ENCODE measurements around the gene SREBF2. TPM values are rescaled to one million over a fixed set of nuclear protein-coding genes. Genes with fewer than 3 reads are reported as not detected.
"Not testable (repeated sequence)": the region's sequence is repeated elsewhere in the genome, so short reads cannot be mapped to it uniquely, and the experiment has no call there.

Gene SREBF2
- total RNA-seq, 1 donor from 2014 or later: 119 TPM

DNA sequence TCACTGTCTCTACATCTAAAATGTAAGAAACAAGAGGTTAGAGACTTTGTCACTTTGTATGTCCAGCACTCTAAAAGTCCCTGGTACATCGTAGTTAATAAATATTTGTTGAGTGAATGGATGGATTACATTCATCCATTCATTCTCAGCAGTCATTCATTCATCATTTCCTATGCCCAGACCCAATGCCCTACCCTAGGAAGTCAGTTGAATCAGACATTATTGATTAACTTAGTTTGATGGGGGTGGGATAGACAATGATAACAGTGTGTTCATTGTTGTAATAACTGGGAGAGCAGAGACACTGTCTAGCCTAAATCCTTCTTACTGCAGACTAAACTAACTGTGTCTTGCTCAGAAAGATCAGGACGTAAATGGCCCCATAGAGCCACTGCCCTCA is 115.2 kb downstream of the SREBF2 start:
- no peak overlapping the region for H3K27ac Mint-ChIP-seq (ENCODE audit: unreplicated experiment)
- peaks cover 12% of the 10 kb centered on the region for H3K4me1 Mint-ChIP-seq (ENCODE audit: unreplicated experiment)
- no peaks in the 10 kb centered on the region for H3K36me3 Mint-ChIP-seq (ENCODE audit: unreplicated experiment)
- no peak overlapping the region for H3K4me3 Mint-ChIP-seq (ENCODE audit: unreplicated experiment)
- no peaks in the 10 kb centered on the region for H3K27me3 Mint-ChIP-seq (ENCODE audit: unreplicated experiment)
- TF ChIP-seq, protein P1, sequence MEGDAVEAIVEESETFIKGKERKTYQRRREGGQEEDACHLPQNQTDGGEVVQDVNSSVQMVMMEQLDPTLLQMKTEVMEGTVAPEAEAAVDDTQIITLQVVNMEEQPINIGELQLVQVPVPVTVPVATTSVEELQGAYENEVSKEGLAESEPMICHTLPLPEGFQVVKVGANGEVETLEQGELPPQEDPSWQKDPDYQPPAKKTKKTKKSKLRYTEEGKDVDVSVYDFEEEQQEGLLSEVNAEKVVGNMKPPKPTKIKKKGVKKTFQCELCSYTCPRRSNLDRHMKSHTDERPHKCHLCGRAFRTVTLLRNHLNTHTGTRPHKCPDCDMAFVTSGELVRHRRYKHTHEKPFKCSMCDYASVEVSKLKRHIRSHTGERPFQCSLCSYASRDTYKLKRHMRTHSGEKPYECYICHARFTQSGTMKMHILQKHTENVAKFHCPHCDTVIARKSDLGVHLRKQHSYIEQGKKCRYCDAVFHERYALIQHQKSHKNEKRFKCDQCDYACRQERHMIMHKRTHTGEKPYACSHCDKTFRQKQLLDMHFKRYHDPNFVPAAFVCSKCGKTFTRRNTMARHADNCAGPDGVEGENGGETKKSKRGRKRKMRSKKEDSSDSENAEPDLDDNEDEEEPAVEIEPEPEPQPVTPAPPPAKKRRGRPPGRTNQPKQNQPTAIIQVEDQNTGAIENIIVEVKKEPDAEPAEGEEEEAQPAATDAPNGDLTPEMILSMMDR (IDR thresholded peaks at IDR 0.05): no peak
- no peak for DNase-seq (ENCODE audit: extremely low spot score, unreplicated experiment)
- no peaks in the 10 kb centered on the region for H3K9me3 Mint-ChIP-seq (ENCODE audit: unreplicated experiment)

DNA sequence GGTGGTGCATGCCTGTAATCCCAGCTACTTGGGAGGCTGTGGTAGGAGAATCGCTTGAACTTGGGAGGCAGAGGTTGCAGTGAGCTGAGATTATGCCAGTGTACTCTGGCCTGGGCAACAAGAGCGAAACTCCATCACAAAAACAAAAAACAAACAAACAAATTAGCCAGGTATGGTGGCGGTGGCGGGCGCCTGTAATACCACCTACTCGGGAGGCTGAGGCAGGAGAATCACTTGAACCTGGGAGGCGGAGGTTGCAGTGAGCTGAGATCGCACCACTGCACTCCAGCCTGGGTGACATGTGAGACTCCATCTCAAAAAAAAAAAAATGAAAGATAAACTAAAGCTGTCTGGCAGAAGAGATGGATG is 116.0 kb downstream of the SREBF2 start:
- not testable (repeated sequence) for DNase-seq (ENCODE audit: extremely low spot score, unreplicated experiment); H3K9me3 Mint-ChIP-seq (ENCODE audit: unreplicated experiment); H3K27me3 Mint-ChIP-seq (ENCODE audit: unreplicated experiment); H3K4me3 Mint-ChIP-seq (ENCODE audit: unreplicated experiment); H3K27ac Mint-ChIP-seq (ENCODE audit: unreplicated experiment); H3K36me3 Mint-ChIP-seq (ENCODE audit: unreplicated experiment)
- H3K4me1 Mint-ChIP-seq (ENCODE audit: unreplicated experiment): peaks cover 12% of the 10 kb centered on the region

DNA sequence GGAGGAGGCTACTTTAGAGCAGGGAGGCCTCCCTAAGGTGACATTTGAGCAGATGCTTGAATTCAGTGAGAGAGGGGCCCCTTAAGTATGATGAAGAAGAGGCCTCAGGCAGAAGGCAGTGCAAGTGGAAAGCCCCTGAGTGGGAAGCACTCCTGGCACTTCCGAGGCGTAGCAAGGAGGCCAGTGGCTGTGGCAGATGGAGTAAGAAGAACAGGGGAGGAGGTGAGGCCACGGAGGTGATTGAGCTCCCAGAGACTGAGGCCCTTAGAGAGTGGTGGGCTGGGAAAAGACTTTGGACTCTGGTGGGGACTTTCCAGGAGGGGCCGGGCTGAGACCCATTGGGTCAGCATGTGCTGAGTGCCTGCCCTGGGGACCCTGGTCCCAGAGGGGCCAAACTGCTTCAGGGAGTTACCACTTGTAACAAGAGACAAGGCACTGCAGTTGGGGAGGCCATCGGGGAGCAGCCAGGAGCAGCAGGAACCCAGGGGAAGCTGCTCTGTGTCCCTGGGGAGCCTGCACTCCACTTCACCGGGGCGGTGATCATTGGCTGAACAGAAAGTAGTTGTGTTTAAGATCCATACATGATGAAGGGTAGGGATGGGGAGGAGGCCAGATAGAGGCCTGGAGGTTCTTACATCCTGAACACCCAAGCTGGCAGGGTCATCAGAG is 116.5 kb downstream of the SREBF2 start:
- Mint-ChIP-seq H3K9me3 (ENCODE audit: unreplicated experiment) (no peaks in the 10 kb centered on the region), H3K4me1 (ENCODE audit: unreplicated experiment) (peaks cover 12% of the 10 kb centered on the region)

DNA sequence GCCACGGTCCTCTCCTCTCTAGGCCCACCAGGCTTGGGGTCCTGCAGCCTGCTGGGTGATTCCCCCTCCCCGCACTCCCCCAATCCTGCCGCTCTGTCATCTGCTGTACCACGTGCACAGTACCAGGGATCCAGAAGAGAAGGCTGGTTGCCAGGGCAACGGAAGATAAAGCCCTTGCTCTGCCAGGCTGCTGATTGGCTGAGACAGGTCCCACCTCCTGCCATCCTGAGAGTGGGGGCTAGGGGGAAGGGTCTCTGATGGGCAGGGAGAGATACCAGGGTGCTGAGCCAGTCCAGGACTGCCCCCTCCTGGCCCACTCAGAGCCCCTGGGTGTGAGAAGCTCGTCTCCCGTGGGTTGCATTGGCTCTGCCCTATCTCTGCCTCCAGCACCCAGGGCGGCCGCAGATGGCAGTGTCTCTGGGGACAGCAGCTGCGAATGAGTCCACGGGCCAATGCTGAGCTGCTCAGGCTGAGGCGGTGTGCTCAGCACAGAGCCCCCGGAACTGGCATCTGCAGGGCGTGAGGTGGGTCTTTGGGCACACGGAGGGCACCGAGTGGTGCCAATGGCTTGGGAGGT is 119.1 kb downstream of the SREBF2 start, which contains the start of gene SMIM45:
Gene SMIM45 (plus strand): TSS at position 253 of the 577 bp plus-strand sequence.
- Mint-ChIP-seq H3K36me3 (ENCODE audit: unreplicated experiment) (no peaks in the 10 kb centered on the region), H3K4me1 (ENCODE audit: unreplicated experiment) (peaks cover 6% of the 10 kb centered on the region), H3K4me3 (ENCODE audit: unreplicated experiment) (no peak within 1 kb of the TSS), H3K9me3 (ENCODE audit: unreplicated experiment) (no peaks in the 10 kb centered on the region), H3K27ac (ENCODE audit: unreplicated experiment) (no peak within 1 kb of the TSS), H3K27me3 (ENCODE audit: unreplicated experiment) (no peaks in the 10 kb centered on the region)
- TF ChIP-seq, protein P1 (IDR thresholded peaks at IDR 0.05): no peak
- no peak for DNase-seq (ENCODE audit: extremely low spot score, unreplicated experiment)

More for the DNA sequence above, 116.5 kb downstream of the SREBF2 start:
- Mint-ChIP-seq H3K27me3 (ENCODE audit: unreplicated experiment) (no peaks in the 10 kb centered on the region), H3K36me3 (ENCODE audit: unreplicated experiment) (no peaks in the 10 kb centered on the region), H3K4me3 (ENCODE audit: unreplicated experiment) (no peak overlapping the region), H3K27ac (ENCODE audit: unreplicated experiment) (no peak overlapping the region)
- TF ChIP-seq, protein P1 (IDR thresholded peaks at IDR 0.05): no peak
- no peak for DNase-seq (ENCODE audit: extremely low spot score, unreplicated experiment)

DNA sequence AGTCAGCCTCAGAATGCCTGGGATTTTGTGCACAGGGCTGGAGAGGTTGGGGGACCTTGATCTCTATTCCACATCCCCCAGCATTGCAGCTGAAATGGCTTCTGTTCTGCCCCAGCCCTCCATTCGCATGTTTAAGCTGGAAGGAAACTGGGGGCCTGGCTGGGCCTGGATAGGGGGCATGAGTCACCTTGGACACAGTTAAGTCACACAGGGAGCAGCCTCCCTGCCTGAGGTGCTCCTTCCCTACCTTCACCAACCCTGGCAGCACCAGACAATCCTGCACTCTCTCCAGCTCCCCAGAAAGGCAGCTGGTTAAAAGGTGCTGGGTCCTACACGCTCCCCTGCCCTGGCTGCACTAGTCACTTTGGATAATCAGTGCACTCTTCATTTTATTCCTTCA is 119.8 kb downstream of the SREBF2 start:
- Mint-ChIP-seq H3K4me3 (ENCODE audit: unreplicated experiment) (no peak overlapping the region), H3K27me3 (ENCODE audit: unreplicated experiment) (no peaks in the 10 kb centered on the region), H3K27ac (ENCODE audit: unreplicated experiment) (no peak overlapping the region), H3K9me3 (ENCODE audit: unreplicated experiment) (no peaks in the 10 kb centered on the region), H3K36me3 (ENCODE audit: unreplicated experiment) (no peaks in the 10 kb centered on the region), H3K4me1 (ENCODE audit: unreplicated experiment) (peaks cover 5% of the 10 kb centered on the region)
- TF ChIP-seq, protein P1 (IDR thresholded peaks at IDR 0.05): no peak
- DNase-seq (ENCODE audit: extremely low spot score, unreplicated experiment): no peak

Small RNA genes lying within 50 kb of the gene (microRNA-seq; reads per million reads assigned to microRNA genes)
- gene MIR33A (ENCODE audit: unreplicated experiment): 63.6 reads per million, percentile 46 among the genes with 10 or more reads in this experiment

Other genes with a start within 250 kb of the SREBF2 start
- 49.7 and 49.8 TPM in 2 replicates for gene PMM1, start 243.3 kb upstream of the SREBF2 start, total RNA-seq
- 26.2 and 29.9 TPM in 2 replicates for gene DESI1, start 212.1 kb upstream of the SREBF2 start, total RNA-seq
- gene XRCC6, start 211.8 kb upstream of the SREBF2 start, total RNA-seq: 211 and 218 TPM in 2 replicates
- 126 and 128 TPM in 2 replicates for gene SNU13, start 144.2 kb upstream of the SREBF2 start, total RNA-seq
- not detected in 2 replicates for gene MEI1, start 133.6 kb upstream of the SREBF2 start, total RNA-seq
- gene CCDC134, start 32.4 kb upstream of the SREBF2 start, total RNA-seq: 7.8 and 10.0 TPM in 2 replicates
- not detected in 2 replicates for gene SHISA8, start 82.0 kb downstream of the SREBF2 start, total RNA-seq
- 0.18 and 0.27 TPM in 2 replicates for gene TNFRSF13C, start 93.7 kb downstream of the SREBF2 start, total RNA-seq
- gene CENPM, start 114.0 kb downstream of the SREBF2 start, total RNA-seq: 6.9 and 7.2 TPM in 2 replicates
- gene SEPTIN3, start 136.3 kb downstream of the SREBF2 start, total RNA-seq: 0.42 and 0.46 TPM in 2 replicates
- gene WBP2NL, start 165.7 kb downstream of the SREBF2 start, total RNA-seq: not detected in 2 replicates
- 23.5 and 24.8 TPM in 2 replicates for gene NAGA, start 237.7 kb downstream of the SREBF2 start, total RNA-seq
- not detected in 2 replicates for gene PHETA2, start 241.1 kb downstream of the SREBF2 start, total RNA-seq
- gene SMDT1, start 246.6 kb downstream of the SREBF2 start, total RNA-seq: 67.9 and 76.5 TPM in 2 replicates